Measurements from ENCODE around the gene RBL2.
"Not testable (repeated sequence)": the region's sequence is repeated elsewhere in the genome, so short reads cannot be mapped to it uniquely, and the experiment has no call there.

The RBL2 gene

DNA sequence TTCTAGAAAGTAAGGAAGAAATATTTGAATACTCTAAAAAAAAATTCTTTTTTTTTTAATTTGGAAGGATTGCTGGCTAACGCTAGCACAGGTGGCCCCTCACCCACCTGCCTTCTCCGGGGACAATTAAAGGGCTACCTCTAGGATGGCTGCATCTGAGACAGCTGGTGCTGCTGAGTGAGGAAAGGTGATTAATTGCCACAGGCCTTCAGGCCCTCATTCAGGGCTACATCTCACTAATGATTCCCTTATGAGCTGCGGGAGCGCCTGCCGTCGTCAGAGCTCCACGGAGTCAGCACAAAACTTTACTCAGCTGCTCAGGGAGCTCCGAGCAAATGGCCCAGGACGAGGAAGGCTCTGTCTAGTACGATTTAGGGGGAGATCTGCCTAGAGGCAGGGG, 95.8 kb downstream of the RBL2 start:
- no peak overlapping the region for H3K27ac ChIP-seq
- 0 out of 2 replicates have a peak, but pooled peaks cover 5% of the 10 kb centered on the region for H3K9me3 ChIP-seq
- no peak overlapping the region for H3K4me2 ChIP-seq
- peaks cover 40% of the 10 kb centered on the region for H3K4me1 ChIP-seq
- H3K36me3 ChIP-seq, result no peaks in the 10 kb centered on the region
- H3K4me3 ChIP-seq, result no peak overlapping the region
- H4K20me1 ChIP-seq, result no peaks in the 10 kb centered on the region
- H3K27me3 ChIP-seq, result no peaks in the 10 kb centered on the region
- H3K9ac ChIP-seq, result no peak overlapping the region
- TF ChIP-seq Cebpa-rat (IDR thresholded peaks at IDR 0.05), result no peak

- no peak for TF ChIP-seq Cebpa-rat (IDR thresholded peaks at IDR 0.05)
- Histone ChIP-seq H3K36me3 (no peaks in the 10 kb centered on the region), H3K9me3 (0 out of 2 replicates have a peak, but pooled peaks cover 5% of the 10 kb centered on the region), H3K27ac (no peak overlapping the region), H3K9ac (no peak overlapping the region), H4K20me1 (no peaks in the 10 kb centered on the region), H3K4me3 (no peak overlapping the region), H3K27me3 (no peaks in the 10 kb centered on the region), H3K4me1 (peaks cover 33% of the 10 kb centered on the region), H3K4me2 (no peak overlapping the region)
These were observed 96.5 kb downstream of the RBL2 start for GRCh38 chr16:53530741-53531140.

- TF ChIP-seq Cebpa-rat (IDR thresholded peaks at IDR 0.05), result no peak
- Histone ChIP-seq H3K9me3 (peaks cover 16% of the 10 kb centered on the region), H3K4me3 (no peak overlapping the region)
These were observed 99.9 kb downstream of the RBL2 start for GRCh38 chr16:53534206-53534605.

GRCh38 chr16:53537626-53538025, 103.4 kb downstream of the RBL2 start:
- no peak for TF ChIP-seq Cebpa-rat (IDR thresholded peaks at IDR 0.05)
- Histone ChIP-seq H3K4me3 (no peak overlapping the region), H3K9ac (no peak overlapping the region), H3K9me3 (peaks cover 19% of the 10 kb centered on the region), H4K20me1 (no peaks in the 10 kb centered on the region), H3K4me1 (no peaks in the 10 kb centered on the region), H3K27ac (no peak overlapping the region), H3K36me3 (no peaks in the 10 kb centered on the region), H3K27me3 (no peaks in the 10 kb centered on the region), H3K4me2 (no peak overlapping the region)

More at GRCh38 chr16:53534206-53534605, 99.9 kb downstream of the RBL2 start:
- no peaks in the 10 kb centered on the region for H3K36me3 ChIP-seq
- peaks cover 12% of the 10 kb centered on the region for H3K4me1 ChIP-seq
- H3K27ac ChIP-seq, result no peak overlapping the region
- no peaks in the 10 kb centered on the region for H3K27me3 ChIP-seq
- H3K9ac ChIP-seq, result no peak overlapping the region
- no peak overlapping the region for H3K4me2 ChIP-seq
- H4K20me1 ChIP-seq, result no peaks in the 10 kb centered on the region

- not testable (repeated sequence) for H3K9ac ChIP-seq
- H3K9me3 ChIP-seq, result peaks cover 19% of the 10 kb centered on the region
These were observed 105.1 kb downstream of the RBL2 start for GRCh38 chr16:53539346-53539745.

GRCh38 chr16:53539759-53540718, 105.8 kb downstream of the RBL2 start:
- not testable (repeated sequence) for H3K4me2 ChIP-seq, H3K27ac ChIP-seq, H3K4me1 ChIP-seq, H3K36me3 ChIP-seq, H3K4me3 ChIP-seq, H3K27me3 ChIP-seq, H3K9ac ChIP-seq, H4K20me1 ChIP-seq
- H3K9me3 ChIP-seq, result peaks cover 19% of the 10 kb centered on the region

More at GRCh38 chr16:53539346-53539745, 105.1 kb downstream of the RBL2 start:
- not testable (repeated sequence) for H3K36me3 ChIP-seq, H3K27ac ChIP-seq, H3K27me3 ChIP-seq, H3K4me2 ChIP-seq, H3K4me3 ChIP-seq, H4K20me1 ChIP-seq, H3K4me1 ChIP-seq
